ENCODE measurements around the gene GRK6. TPM values are rescaled to one million over a fixed set of nuclear protein-coding genes. Genes with fewer than 3 reads are reported as not detected.

Gene GRK6
- total RNA-seq, 1 donor from 2014 or later = 16.0 TPM

- intact Hi-C loops (cut with DNase I) = no loop called here
- ATAC-seq (ENCODE audit: poor library complexity) = no peak
- DNase-seq = no peak
Measured at GRCh38 chr5:177490311-177490991, 64.0 kb downstream of the GRK6 start.

- DNase-seq (no peak), ATAC-seq (ENCODE audit: poor library complexity) (no peak)
- intact Hi-C loops (cut with DNase I) = no loop called here
Measured at GRCh38 chr5:177490992-177491391, 64.5 kb downstream of the GRK6 start.

- intact Hi-C loops (cut with DNase I) = no loop called here
- ATAC-seq (ENCODE audit: poor library complexity) (no peak), DNase-seq (peak; percentile 60)
Measured at GRCh38 chr5:177491429-177491945, 65.0 kb downstream of the GRK6 start.

- ATAC-seq (ENCODE audit: poor library complexity) (no peak), DNase-seq (no peak)
- intact Hi-C loops (cut with DNase I) = no loop called here
Measured at GRCh38 chr5:177491983-177492746, 65.7 kb downstream of the GRK6 start.

Other genes with a start within 250 kb of the GRK6 start
- gene RAB24, start 123.0 kb upstream of the GRK6 start, total RNA-seq = 21.2 TPM
- gene PRELID1, start 122.9 kb upstream of the GRK6 start, total RNA-seq = 27.6 TPM
- gene MXD3, start 114.8 kb upstream of the GRK6 start, total RNA-seq = 2.5 TPM
- 56.8 TPM for gene LMAN2, start 75.0 kb upstream of the GRK6 start, total RNA-seq
- gene RGS14, start 68.8 kb upstream of the GRK6 start, total RNA-seq = 2.4 TPM
- gene SLC34A1, start 42.2 kb upstream of the GRK6 start, total RNA-seq = not detected
- gene PFN3, start 26.0 kb upstream of the GRK6 start, total RNA-seq = not detected
- gene F12, start 17.1 kb upstream of the GRK6 start, total RNA-seq = not detected
- gene PRR7, start 20.1 kb downstream of the GRK6 start, total RNA-seq = 0.59 TPM
- 24.2 TPM for gene DBN1, start 47.0 kb downstream of the GRK6 start, total RNA-seq
- gene PDLIM7, start 70.9 kb downstream of the GRK6 start, total RNA-seq = 37.0 TPM
- gene DOK3, start 83.2 kb downstream of the GRK6 start, total RNA-seq = 4.2 TPM
- 22.6 TPM for gene DDX41, start 90.3 kb downstream of the GRK6 start, total RNA-seq
- 23.2 TPM for gene FAM193B, start 127.9 kb downstream of the GRK6 start, total RNA-seq
- gene TMED9, start 165.5 kb downstream of the GRK6 start, total RNA-seq = 61.0 TPM
- gene B4GALT7, start 173.5 kb downstream of the GRK6 start, total RNA-seq = 12.9 TPM

All from Right ventricle myocardium superior (tissue), 1 donor.